Retina (tissue), 1 donor: ENCODE results near the gene FAM24B.
"Not testable (repeated sequence)": the region's sequence is repeated elsewhere in the genome, so short reads cannot be mapped to it uniquely, and the experiment has no call there.

Experiments
- DNase-seq: peaks from one replicate; pipeline ENCODE4 v3.0.0-alpha.2; 2016

FAM24B gene, protein sequence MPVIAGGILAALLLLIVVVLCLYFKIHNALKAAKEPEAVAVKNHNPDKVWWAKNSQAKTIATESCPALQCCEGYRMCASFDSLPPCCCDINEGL

DNA sequence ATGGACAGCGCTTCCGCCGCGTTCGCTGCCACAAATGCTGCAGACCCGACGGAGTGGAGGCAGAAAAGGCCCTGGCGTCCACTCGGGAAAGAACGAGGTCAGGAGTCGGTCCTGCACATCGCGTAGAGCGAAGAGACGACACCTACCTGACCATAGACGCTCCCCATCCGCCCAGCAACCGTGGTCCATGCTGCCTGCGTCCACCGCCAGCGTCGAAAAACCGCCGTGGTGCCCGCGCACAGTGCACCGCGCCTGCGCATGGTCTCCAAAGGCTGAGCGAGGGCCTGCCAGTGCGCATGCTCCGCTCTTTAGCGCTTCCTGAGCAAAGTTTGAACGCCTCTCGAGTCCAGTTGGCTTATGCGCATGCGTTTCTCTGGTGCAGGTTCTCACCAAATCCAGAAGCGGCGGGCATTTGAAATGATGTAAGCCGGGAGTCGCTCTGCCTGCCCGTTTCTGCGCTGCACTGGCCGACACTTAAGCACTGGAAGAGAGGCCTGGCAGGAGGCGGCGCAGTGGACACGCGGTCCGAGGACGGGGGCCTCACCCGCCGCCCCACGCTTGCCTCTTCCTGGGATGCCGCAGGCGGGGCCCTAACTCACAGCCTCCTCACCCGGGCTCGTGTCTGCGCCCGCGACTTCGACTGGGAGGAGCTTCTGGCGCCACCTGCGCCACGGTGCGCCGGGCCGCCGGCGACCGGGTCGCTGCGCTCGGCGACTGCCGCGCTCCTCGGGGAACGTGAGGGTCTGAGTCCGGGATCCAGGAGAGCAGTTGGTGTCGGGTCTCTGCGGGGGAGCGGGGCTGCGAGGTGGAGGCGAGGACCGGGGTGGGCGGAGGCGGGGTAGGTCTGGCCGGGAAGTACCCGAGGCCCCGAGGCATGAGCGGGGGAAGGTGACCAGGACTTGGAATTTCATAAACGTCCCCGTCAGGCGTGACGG is at the start of gene FAM24B:
FAM24B (minus strand) TSS at position 243 of the 935 bp plus-strand sequence. CDS start 29,066 bp downstream, outside the sequence.
- DNase-seq, result peak; percentile 94

DNA sequence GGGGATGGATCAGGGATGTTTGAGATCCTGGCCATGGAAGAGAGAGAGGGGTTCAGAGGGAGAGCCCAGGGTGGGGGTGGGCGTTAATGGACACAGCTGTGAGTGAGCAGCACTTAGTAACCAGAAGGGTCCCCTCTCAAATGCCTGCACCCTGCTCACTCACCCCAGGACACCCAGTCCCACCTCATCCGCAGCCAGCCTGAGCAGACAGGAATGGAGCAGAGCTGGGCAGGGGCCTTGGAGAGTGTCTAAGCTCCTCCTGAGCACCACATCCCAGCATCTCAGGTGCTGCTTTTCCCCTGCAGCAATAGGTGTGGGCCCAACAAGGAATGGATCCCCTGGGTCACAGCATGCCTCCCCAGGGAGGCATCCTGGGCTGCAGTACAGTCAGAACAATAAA is 36.3 kb upstream of the FAM24B start:
- no peak for DNase-seq

DNA sequence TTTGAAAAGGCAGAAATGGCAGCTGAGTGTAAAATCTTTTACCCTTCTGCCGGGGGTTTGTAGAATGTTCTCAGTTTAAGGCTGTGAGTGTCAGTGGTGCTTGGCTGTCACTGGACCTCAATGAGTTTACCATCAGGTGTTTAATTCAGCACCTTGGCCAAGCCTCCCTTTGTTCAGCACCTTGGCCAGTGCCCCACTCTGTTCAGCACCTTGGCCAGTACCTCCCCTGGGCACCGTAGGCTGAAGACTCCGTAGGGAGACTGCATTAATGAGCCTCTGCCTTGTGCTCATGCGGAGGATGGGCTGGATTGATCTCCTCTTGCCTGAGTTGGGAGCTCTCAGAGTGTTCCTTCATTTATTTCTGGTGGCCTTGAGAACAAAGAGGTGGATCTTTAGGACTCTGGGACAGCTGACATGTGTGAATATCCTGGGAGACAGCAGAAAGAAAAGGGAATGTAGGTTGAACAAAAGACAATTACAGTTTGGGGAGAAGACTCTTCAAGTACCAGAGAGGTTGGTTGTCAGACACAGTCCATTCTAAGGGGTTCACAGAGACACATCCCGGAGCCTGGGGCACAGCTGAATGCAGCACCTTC is 32.6 kb upstream of the FAM24B start:
- peak; percentile 62 for DNase-seq

DNA sequence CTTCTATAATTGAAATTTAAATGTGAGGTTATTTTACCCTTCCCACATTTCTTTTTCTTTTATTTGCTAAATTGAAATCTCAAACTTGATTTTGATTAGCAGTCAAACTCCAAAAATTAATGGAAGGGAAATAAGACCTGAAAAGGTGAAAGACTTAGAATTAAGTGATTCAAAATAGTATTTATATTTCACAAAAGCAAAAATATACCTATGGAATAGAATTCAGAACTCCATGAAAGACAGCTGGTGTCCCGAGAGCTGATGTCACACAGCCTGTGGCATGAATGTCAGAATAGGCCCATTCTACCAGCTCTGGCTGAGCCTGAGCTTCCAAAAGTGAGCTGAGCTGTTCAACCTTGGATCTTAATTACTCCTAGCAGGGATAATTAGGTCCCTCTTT is 30.9 kb upstream of the FAM24B start, which contains the start of gene FAM24A:
FAM24A (plus strand) TSS at position 301 of the 400 bp plus-strand sequence. CDS start 1,025 bp downstream, outside the sequence.
- no peak for DNase-seq

DNA sequence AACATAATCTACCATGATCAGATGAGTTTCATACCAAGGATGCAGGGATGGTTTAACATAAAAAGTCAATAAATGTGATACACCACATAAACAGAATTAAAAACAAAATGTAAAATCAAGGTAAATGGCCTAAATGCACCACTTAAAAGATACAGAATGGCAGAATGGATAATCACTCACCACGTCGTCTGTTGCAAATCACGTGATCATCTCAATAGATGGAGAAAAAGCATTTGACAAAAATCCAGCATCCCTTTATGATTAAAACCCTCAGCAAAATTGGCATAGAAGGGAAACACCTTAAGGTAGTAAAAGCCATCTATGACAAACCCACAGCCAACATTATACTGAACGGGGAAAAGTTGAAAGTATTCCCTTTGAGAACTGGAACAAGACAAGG is 24.5 kb upstream of the FAM24B start:
- DNase-seq, result not testable (repeated sequence)

DNA sequence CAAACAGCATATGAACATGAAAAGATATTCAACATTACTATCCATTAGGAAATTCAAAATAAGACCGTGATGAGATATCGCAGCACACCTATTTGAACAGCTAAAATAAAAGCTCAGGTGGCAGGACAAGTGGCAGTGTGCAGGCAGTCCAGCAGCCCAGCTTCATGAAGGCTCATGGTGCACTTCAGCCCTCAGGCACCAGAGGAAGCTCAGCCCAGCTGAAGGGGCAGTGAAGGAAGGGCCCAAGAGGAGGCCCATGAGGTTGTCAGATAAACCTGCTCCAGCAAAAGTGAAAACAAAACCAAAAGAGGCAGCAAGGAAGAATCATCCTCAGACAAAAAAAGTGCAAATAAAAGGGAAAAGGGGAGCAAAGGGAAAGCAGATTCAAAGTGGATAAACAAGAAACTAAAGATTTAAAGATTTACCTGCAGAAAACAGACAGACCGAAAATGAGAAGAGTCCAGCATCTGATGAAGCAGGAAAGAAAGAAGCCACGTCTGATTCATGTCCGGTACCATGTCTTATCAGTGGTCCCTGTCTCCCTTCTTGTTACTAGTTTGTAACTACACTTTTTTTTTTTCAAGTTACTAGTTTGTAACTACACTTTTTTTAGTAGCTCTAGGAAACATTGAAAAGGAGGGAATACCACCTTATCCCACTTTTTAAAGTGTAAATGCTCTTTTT is 15.0 kb upstream of the FAM24B start:
- DNase-seq, result no peak

DNA sequence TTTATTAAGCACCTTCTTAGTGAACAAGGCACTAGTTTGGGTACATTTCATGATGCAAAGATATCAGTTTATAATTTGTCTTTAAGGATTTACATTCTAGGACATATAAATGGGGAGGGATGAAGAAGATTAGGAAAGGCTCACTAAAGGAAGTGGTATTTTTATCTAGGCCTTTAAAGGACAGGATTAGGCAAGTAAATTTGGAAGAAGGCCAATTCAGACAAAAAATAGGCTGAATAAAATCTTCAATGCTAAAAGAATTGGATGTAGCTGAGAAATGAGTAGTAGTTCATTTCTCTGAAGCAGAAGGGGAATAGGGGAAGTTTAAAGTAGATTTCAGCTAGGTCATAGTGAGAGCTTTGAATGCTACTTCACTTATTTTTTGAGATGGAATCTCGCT is 4.8 kb upstream of the FAM24B start:
- DNase-seq, result no peak

DNA sequence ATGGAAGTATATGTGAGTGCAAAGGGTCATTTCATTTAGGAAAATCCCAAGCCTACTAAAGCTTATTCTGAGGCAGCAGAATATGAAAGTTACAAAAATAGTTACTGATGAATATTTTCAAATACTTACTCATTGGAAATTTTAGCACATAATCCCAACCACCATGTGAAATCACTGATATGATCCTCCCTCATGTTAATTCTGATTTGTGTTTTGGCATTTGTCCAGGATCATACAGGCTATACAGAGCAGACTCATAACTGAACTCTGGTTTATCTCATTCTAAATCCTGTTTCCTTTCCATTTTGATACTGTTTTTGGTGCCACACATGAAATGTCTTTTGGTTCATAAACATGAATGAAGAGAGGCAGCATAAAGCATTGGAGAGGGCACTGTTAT is 3.4 kb upstream of the FAM24B start:
- no peak for DNase-seq

DNA sequence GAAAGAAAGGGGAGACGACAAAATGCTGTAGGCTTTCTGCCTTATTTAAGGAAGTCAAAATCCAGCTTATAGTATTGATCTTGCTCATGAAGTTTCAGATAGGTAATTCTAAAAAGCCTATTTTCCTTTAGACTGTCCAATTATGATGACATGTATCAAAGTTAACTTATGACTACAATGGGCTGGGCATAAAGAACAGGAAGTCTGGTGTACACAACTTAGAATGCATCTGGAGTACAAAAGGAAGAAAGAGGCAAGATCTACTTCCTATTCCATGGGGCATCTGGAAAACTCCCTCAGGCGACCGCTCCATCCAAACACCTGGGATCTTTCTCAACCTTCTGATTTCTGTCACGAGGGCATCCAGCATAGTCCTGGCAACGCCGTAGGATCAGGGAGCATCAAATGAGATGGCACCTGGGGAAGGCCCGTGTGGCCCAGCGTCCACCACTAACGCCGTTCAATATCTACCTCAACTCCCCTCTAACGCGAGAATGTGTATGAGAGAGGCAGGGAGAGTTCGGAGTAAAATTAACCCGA is 512 bp downstream of the FAM24B start:
- no peak for DNase-seq

DNA sequence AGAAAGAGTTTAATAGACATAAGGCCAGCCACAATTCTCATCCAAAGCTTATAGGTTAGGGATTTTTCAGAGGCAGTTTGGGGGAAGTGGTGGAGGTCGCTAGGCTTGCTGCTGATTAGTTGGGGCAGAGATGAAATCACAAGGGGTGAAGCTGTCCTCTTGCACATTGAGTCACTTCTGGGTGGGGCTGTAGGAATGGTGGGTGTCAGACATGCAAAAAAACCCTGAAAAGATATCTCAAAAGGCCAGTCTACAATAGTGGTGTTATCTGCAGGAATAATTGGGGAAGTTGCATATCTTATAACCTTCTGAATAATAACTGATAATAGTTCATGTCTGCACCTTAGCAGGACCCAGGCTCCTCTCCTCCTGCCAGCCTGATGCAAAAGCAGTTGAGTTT is 2.1 kb downstream of the FAM24B start:
- no peak for DNase-seq

DNA sequence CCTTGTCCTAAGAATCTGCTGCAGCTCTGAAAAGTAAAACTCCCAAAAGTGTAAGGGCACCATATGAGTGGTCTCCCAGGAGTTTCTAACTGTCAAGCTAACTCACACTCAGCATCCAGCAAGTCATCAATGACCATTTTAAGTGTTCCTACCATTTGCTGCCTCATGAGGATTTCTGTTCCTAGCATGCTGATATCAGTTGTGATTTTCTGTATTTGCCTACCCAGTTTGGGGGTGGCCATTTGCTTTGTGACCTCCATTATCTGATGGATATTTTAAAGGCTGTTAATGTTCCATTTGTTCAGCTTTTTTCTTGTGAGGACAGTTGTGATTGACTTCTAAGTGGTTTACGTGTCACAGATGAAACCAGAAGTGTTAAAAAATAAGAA is 2.9 kb downstream of the FAM24B start:
- DNase-seq, result no peak

DNA sequence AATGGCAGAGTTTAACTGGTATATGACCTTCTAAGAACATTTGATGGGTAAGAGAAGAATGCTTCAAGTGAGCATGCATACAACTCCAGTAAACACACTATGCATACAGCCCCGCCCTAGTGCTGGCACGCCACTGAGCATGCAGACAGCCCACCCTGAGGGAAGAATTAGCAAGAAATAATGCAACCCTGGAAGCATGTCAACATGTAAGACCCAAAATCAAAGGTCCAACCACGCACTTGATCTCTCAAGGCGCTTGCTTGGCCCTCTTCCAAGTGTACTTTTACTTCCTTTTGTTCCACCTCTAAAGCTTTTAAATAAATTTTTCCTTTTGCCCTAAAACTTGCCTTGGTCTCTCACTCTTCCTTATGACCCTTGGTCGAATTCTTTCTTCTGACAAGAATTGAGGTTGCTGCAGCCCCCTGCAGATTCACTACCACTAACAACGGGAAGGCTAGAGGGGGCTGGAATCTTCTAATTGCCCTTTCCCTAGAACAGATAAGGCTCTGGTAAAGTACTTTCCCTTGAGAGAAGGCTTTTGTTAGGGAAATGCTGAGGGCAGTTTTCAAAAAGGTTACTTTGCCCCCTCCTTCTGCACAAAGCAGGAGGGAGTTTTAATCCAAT is 3.4 kb downstream of the FAM24B start:
- DNase-seq, result no peak

DNA sequence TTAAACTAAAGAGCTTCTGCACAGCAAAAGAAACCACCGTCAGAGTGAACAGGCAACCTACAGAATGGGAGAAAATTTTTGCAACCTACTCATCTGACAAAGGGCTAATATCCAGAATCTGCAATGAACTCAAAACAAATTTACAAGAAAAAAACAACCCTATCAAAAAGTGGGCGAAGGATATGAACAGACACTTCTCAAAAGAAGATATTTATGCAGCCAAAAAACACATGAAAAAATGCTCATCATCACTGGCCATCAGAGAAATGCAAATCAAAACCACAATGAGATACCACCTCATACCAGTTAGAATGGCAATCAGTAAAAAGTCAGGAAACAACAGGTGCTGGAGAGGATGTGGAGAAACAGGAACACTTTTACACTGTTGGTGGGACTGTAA is 7.4 kb downstream of the FAM24B start:
- DNase-seq, result not testable (repeated sequence)

DNA sequence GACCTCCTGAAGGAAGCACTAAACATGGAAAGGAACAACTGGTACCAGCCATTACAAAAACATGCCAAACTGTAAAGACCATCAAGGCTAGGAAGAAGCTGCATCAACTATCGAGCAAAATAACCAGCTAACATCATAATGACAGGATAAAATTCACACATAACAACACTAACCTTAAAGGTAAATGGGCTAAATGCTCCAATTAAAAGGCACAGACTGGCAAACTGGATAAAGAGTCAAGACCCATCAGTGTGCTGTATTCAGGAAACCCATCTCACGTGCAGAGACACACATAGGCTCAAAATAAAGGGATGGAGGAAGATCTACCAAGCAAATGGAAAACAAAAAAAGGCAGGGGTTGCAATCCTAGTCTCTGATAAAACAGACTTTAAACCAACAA is 10.6 kb downstream of the FAM24B start:
- not testable (repeated sequence) for DNase-seq

DNA sequence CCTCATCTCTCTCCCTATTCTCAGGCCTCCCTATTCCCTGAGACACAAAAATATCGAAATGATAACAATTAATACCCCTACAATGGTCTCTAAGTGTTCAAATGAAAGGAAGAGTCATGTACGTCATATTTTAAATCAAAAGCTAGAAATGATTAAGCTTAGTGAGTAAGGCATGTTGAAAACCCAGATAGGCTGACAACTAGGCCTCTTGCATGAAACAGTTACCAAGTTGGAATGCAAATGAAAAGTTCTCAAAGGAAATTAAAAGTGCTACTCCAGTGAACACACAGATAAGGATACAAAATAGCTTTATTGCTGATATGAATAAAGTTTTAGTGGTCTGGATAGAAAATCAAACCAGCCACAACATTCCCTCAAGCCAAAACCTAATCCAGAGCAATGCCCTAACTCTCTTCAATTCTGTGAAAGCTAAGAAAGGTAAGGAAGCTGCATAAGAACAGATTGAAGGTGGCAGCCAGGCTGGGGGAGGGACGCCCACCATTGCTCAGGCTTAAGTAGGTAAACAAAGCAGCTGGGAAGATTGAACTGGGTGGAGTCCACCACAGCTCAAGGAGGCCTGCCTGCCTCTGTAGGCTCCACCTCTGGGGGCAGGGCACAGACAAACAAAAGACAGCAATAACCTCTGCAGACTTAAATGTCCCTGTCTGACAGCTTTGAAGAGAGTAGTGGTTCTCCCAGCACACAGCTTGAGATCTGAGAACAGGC is 12.5 kb downstream of the FAM24B start:
- not testable (repeated sequence) for DNase-seq

DNA sequence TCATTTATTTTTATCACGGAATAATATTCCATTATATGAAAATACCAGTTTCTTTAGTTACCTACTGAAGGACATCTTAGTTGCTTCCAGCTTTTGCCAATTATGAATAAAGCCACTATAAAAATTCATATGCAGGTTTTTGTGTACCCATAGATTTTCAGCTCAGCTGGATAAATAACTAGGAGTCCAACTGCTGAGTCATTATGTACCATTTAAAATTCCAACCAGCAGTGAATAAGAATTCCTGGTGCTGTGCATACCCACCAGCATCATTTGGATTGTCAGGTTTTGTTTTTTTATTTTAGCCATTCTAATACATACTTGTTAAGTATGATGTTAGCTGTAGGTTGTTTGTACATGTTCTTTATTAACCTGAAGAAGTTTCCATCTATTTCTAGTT is 14.5 kb downstream of the FAM24B start:
- no peak for DNase-seq

DNA sequence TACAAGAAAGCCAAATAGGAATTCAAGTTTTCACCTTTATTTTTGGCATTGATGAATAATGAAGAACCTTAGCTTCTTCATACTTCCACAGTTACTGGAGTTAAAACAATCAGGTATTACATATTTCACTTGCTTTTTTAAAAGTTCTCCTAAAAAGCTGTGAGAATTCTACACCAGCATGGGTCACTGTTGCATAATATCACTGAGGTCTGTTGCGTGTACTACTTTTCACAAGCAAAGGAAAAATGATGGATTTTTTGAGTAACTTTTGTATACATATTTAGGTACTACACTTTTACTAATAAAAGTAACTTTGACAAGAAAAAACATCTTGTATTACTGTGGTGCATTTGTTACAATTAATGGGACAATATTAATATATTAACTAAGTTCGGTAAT is 15.2 kb downstream of the FAM24B start:
- DNase-seq, result no peak

DNA sequence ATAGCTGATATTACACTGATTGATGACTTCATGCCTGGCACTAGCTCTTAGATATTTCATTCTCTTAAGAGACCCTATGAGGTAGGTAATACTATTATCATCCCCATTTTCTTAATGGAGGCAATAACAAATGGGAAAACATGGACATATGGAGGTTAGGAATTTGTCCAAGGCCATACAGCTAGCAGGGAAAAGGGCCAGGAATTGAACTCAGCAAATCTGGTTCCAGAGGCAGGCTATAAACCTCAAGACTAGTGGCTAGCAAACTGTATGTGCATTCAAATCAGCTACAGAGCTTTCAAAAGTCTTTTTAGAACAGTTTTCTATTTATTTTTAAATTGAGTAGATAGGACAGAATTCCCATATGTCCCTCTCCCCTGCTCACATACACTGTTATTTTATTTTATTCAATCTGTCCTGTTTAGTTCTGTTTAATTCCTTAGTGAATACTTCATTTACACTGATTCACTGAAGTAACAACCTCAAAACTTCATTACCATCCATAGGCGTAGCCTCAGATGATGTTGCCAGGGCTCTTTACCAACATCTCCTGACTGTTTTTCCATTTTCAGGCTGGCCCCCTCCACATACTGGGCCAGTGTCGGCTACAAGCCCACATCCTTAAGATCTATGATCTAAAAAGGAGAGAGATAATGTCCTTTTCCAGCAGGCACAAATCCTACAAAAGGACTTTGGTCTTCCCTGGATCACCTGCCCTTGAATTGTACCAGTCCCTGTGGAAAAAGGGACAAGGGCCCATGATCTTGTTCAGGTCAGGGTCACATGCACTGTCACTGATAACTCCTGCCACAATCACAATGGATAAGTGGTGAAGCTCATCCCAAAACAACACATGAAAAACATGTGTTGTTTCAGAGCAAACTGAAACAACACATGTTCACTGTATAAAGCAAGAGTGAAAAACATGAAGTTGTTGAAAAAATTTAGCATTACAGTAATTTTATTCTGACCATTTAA is 15.9 kb downstream of the FAM24B start:
- DNase-seq, result no peak

DNA sequence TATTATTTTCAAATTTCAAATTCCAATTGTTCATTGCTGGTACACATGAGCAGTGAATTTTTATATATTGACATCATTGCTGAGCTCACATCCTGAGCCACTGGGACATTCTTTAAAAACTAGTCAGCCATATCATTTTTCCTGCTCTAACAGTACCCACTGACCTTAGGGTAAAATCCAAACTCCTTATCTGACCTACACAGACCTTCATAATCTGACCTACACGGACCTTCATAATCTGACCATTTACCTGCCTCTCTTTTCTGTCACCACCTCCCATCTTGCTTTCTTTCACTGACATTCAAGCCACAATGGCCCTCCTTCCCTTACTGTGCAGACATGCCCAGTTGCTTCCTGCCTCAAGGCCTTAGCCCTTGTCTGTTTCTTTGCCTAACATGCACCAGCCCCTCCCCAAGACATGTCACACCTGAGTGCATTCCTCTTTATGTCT is 17.6 kb downstream of the FAM24B start:
- no peak for DNase-seq

DNA sequence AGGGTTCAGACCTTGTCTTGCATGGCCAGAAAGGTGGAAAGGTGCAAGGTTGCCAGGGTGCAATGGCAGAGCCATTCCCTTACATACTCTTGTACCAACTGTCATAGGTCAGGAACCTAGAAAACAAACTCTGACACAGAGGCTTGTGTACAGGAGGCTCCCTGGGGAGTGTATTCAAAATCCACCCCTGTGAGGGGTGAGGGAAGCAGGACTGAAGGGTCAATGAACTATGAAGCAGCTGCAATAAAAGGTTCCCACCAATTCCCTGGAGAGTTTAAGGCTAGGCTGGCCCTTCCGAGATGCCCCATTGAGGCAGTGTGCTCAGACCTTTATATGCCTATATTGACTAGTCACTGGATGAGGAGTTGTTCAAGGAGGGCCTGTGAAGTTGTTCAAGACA is 19.9 kb downstream of the FAM24B start:
- no peak for DNase-seq

DNA sequence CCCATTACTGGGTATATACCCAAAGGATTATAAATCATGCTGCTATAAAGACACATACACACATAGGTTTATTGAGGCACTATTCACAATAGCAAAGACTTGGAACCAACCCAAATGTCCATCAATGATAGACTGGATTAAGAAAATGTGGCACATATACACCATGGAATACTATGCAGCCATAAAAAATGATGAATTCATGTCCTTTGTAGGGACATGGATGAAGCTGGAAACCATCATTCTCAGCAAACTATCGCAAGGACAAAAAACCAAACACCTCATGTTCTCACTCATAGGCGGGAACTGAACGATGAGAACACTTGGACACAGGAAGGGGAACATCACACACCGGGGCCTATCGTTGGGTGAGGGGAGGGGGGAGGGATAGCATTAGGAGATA is 21.3 kb downstream of the FAM24B start:
- not testable (repeated sequence) for DNase-seq
